ENCODE results near the gene RPP25L.
A peak's percentile ranks its signal among the peaks of the same experiment; 100 is the strongest.

Gene RPP25L

GRCh38 chr9:34610434-34611206 is 1.3 kb downstream of the RPP25L start:
- DNase-seq = no peak

GRCh38 chr9:34607331-34607730 is 4.6 kb downstream of the RPP25L start:
- no peak for DNase-seq

GRCh38 chr9:34606905-34607304 is 5.0 kb downstream of the RPP25L start:
- DNase-seq = no peak

GRCh38 chr9:34606190-34606589 is 5.7 kb downstream of the RPP25L start:
- DNase-seq = no peak

- DNase-seq = peak; percentile 69
Observed at GRCh38 chr9:34603610-34604231, 8.2 kb downstream of the RPP25L start.

- DNase-seq = no peak
Observed at GRCh38 chr9:34601937-34602573, 9.8 kb downstream of the RPP25L start.

GRCh38 chr9:34600908-34601307 is 11.0 kb downstream of the RPP25L start:
- DNase-seq = no peak

- DNase-seq = no peak
Observed at GRCh38 chr9:34599546-34599945, 12.4 kb downstream of the RPP25L start.

- no peak for DNase-seq
Observed at GRCh38 chr9:34594177-34594576, 17.7 kb downstream of the RPP25L start.

GRCh38 chr9:34592895-34593601 is 18.8 kb downstream of the RPP25L start:
- no peak for DNase-seq

- DNase-seq = no peak
Observed at GRCh38 chr9:34591917-34592866, 19.7 kb downstream of the RPP25L start.

GRCh38 chr9:34591248-34591916 is 20.5 kb downstream of the RPP25L start:
- peak; percentile 65 for DNase-seq

GRCh38 chr9:34590381-34591247 is 21.3 kb downstream of the RPP25L start:
- DNase-seq = no peak

- no peak for DNase-seq
Observed at GRCh38 chr9:34589636-34590380, 22.1 kb downstream of the RPP25L start, which contains the start of gene CNTFR. Gene CNTFR (minus strand): TSS chr9:34589724. CDS start chr9:34568981, 20,743 bp downstream.

GRCh38 chr9:34588671-34589635 is 22.9 kb downstream of the RPP25L start:
- DNase-seq = no peak

GRCh38 chr9:34587271-34587670 is 24.6 kb downstream of the RPP25L start:
- no peak for DNase-seq

GRCh38 chr9:34585946-34586669 is 25.8 kb downstream of the RPP25L start:
- DNase-seq = no peak

Measured in fibroblast of skin of scalp (primary cell).